Ishikawa (cell line): Measurements from ENCODE around the gene NOSTRIN.

ENCODE experiments used
- EGR1 ChIP-seq: IDR thresholded peaks from 2 replicates; pipeline ENCODE4 v1.6.1; 2012
- EP300 ChIP-seq: IDR thresholded peaks from 2 replicates; pipeline ENCODE4 v1.6.1; 2012; ENCODE audit warnings: borderline replicate concordance
- MAX ChIP-seq: IDR thresholded peaks from 2 replicates; pipeline ENCODE4 v1.6.1; 2012
- RAD21 ChIP-seq: IDR thresholded peaks from 2 replicates; pipeline ENCODE4 v1.6.1; 2012; ENCODE audit warnings: low read depth
- REST ChIP-seq: IDR thresholded peaks from 2 replicates; pipeline ENCODE4 v1.6.1; 2012; ENCODE audit warnings: low read depth, mild to moderate bottlenecking

GRCh38 chr2:168849610-168850009 is 47.2 kb downstream of the NOSTRIN start:
- no peak for TF ChIP-seq EP300
- TF ChIP-seq MAX: no peak
- TF ChIP-seq RAD21: peak; percentile 24; the same call in 1 of the 2 replicates
- no peak for TF ChIP-seq REST
- TF ChIP-seq EGR1: no peak
